Right lobe of liver (tissue), 4 donors: ENCODE data around the gene DNAJC10.

ENCODE experiments used
- CTCF ChIP-seq, 4 donors: fragments of 200-600 bp in 3 of 4; fragments of 450-650 bp in 1 of 4; IDR thresholded peaks; one replicate each; pipeline versions ENCODE4 v1.5.1 to v1.8.0; 2016 to 2022; ENCODE audit warnings: antibody characterized with exemption in 4 of 4, mild to moderate bottlenecking in 2 of 4
- POLR2A ChIP-seq: fragments of 450-650 bp; IDR thresholded peaks from one replicate; pipeline ENCODE4 v1.6.1; 2017; ENCODE audit warnings: antibody characterized with exemption, mild to moderate bottlenecking
- donor health status: DM: no; HTN: no; CAD: no.
- donor health status: DM: no; HTN: no; CAD: no.
- donor health status: DM: no; HTN: yes; CAD: no.

- TF ChIP-seq CTCF (IDR thresholded peaks at IDR 0.05) (no peak), POLR2A (no peak)
Observed at GRCh38 chr2:182784058-182784706, 68.1 kb downstream of the DNAJC10 start.
